Activated CD8-positive, alpha-beta T cell treated with anti-CD3 and anti-CD28 coated beads for 36 hours (primary cell): Measurements from ENCODE around the gene RPS6KA3. TPM values are rescaled to one million over a fixed set of nuclear protein-coding genes. Genes with fewer than 3 reads are reported as not detected.

Experiments used
- ATAC-seq: fragments of 200-7000 bp; cut with Tn5 transposase; one replicate; pipeline ENCODE4 v1.10.0; 2021; ENCODE audit warnings: mild to moderate bottlenecking, moderate library complexity
- CTCF ChIA-PET: fragments of 350-600 bp; sonication (Branson Sonifier 250); formaldehyde crosslinking; loops from one replicate; lab custom pipeline; 2021; ENCODE audit warnings: antibody characterized with exemption; lab: Charles Lee
- POLR2A ChIA-PET: fragments of 350-600 bp; sonication (Branson Sonifier 250); formaldehyde crosslinking; loops from one replicate; lab custom pipeline; 2021; ENCODE audit warnings: antibody characterized with exemption; lab: Charles Lee
- DNase-seq: peaks from one replicate; pipeline ENCODE4 v3.0.0-alpha.2; 2020
- H3K27ac Mint-ChIP-seq: one replicate; pipeline ENCODE4 v1.8.0; 2021; ENCODE audit warnings: mild to moderate bottlenecking, mixed read lengths
- H3K27me3 Mint-ChIP-seq: one replicate; pipeline ENCODE4 v1.8.0; 2021; ENCODE audit warnings: mixed read lengths
- H3K36me3 Mint-ChIP-seq: one replicate; pipeline ENCODE4 v1.8.0; 2021; ENCODE audit warnings: low read depth, mixed read lengths
- H3K4me1 Mint-ChIP-seq: one replicate; pipeline ENCODE4 v1.8.0; 2021; ENCODE audit warnings: low read depth, mixed read lengths
- H3K4me3 Mint-ChIP-seq: one replicate; pipeline ENCODE4 v1.8.0; 2021; ENCODE audit warnings: mild to moderate bottlenecking, moderate library complexity, mixed read lengths
- H3K9me3 Mint-ChIP-seq: one replicate; pipeline ENCODE4 v1.8.0; 2021; ENCODE audit warnings: mixed read lengths
- intact Hi-C: fragments of 100-400 bp; cut with micrococcal nuclease; formaldehyde crosslinking; loops from one replicate; pipeline ENCODE4 v1.10.0; 2022
- total RNA-seq, 2 experiments: library from RNA; stranded (reverse); gene quantifications; one replicate each; pipeline ENCODE4 v1.2.3, GENCODE V29; 2021
- TF ChIP-seq, protein P1 (sequence below): fragments of 200-600 bp; IDR thresholded peaks from one replicate; pipeline ENCODE4 v1.8.0; 2022; ENCODE audit warnings: antibody characterized with exemption, mild to moderate bottlenecking

The RPS6KA3 gene
- total RNA-seq, 2 experiments from 2014 or later: 52.6 to 56.9 TPM

DNA sequence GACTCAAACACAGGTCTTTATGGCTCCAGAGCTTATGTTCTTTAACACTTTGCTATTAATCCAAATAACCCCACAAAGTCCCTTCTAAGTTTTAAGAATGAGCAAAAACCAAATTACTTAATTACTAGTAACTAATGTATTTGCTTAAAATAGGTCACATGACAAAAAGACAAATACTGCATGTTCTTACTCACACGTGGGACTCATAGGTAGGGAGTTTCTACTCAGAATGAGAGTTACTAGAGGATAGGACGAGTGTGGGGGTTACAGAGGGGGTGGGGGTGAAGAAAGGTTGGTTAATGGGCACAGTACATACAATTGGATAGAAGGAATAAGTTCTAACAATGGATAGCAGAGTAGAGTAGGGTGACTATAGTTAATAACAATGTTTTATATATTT lies 5.8 kb downstream of the RPS6KA3 start:
- no peak for ATAC-seq
- Mint-ChIP-seq H3K27ac (peak overlapping the region; percentile 57), H3K27me3 (no peaks in the 10 kb centered on the region), H3K4me3 (no peak overlapping the region), H3K4me1 (peaks cover 50% of the 10 kb centered on the region), H3K36me3 (peaks cover 13% of the 10 kb centered on the region), H3K9me3 (no peaks in the 10 kb centered on the region)
- CTCF ChIA-PET: no interaction called here
- intact Hi-C loops: loop anchor here (10.0 kb wide), 1 partner anchor 154 kb away; no protein-coding TSS in a partner anchor
- TF ChIP-seq, protein P1, sequence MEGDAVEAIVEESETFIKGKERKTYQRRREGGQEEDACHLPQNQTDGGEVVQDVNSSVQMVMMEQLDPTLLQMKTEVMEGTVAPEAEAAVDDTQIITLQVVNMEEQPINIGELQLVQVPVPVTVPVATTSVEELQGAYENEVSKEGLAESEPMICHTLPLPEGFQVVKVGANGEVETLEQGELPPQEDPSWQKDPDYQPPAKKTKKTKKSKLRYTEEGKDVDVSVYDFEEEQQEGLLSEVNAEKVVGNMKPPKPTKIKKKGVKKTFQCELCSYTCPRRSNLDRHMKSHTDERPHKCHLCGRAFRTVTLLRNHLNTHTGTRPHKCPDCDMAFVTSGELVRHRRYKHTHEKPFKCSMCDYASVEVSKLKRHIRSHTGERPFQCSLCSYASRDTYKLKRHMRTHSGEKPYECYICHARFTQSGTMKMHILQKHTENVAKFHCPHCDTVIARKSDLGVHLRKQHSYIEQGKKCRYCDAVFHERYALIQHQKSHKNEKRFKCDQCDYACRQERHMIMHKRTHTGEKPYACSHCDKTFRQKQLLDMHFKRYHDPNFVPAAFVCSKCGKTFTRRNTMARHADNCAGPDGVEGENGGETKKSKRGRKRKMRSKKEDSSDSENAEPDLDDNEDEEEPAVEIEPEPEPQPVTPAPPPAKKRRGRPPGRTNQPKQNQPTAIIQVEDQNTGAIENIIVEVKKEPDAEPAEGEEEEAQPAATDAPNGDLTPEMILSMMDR: no peak
- DNase-seq: peak; percentile 4
- POLR2A ChIA-PET: no interaction called here

DNA sequence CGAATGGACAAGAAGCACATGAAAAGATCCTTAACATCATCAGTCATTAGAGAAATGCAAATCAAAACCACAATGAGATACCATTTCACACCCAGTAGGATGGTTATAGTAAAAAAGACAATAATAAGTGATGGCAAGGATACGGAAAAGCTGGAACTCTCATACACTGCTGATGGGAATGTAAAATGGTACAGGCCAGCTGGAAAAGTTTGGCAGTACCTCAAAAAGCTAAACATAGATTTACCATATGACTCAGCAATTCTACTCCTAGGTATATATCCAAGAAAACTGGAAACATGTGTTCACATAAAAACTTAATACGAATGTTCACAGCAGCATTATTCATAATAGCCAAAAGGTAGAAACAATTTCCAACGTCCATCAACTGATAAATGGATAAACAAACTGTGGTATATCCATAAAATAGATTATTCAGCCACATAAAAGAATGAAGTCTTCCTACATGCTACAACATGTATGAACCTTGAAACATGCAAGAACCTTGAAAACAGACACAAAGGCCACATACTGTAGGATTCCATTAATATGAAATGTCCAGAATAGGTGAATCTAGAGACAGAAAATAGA lies 11.9 kb downstream of the RPS6KA3 start:
- intact Hi-C loops: loop anchor here (10.0 kb wide), 2 partner anchors 110 to 120 kb away; partner anchors contain the start of gene EIF1AX
- no peak for DNase-seq
- no peak overlapping the region for H3K4me3 Mint-ChIP-seq
- POLR2A ChIA-PET: interaction anchor here (0.9 to 1.0 kb wide), 2 partner anchors 11 to 192 kb away, joined by 3 to 4 read pairs; no protein-coding TSS in a partner anchor
- H3K9me3 Mint-ChIP-seq: no peaks in the 10 kb centered on the region
- TF ChIP-seq, protein P1: no peak
- H3K27ac Mint-ChIP-seq: peak overlapping the region; percentile 59
- CTCF ChIA-PET: interaction anchor here (0.9 kb wide), 1 partner anchor 261 kb away, joined by 3 read pairs; no protein-coding TSS in a partner anchor
- H3K27me3 Mint-ChIP-seq: no peaks in the 10 kb centered on the region
- no peak for ATAC-seq
- H3K4me1 Mint-ChIP-seq: peaks cover 56% of the 10 kb centered on the region
- peaks cover 27% of the 10 kb centered on the region for H3K36me3 Mint-ChIP-seq

DNA sequence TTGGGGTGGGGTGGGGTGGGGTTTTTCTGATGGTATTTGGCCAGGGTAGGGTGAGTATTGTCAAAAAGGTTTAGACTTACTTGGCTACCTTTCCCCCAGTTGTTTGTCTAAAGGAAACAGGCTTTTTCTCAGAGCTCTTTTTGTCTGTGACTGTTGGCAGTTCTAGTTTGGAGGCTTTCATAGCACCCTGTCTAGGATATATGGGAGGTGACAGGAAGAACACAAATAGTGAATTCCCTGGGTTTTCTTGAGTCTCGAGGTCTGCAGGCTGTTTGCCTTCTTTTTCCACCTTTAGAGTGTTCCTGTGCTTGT lies 13.5 kb downstream of the RPS6KA3 start:
- no peak overlapping the region for H3K4me3 Mint-ChIP-seq
- DNase-seq (no peak), ATAC-seq (no peak)
- TF ChIP-seq, protein P1: no peak
- peaks cover 28% of the 10 kb centered on the region for H3K36me3 Mint-ChIP-seq
- POLR2A ChIA-PET: interaction anchor here (0.6 to 1.3 kb wide), 5 partner anchors 101 to 263 kb away, joined by 3 to 4 read pairs (median 3); no protein-coding TSS in a partner anchor
- peaks cover 55% of the 10 kb centered on the region for H3K4me1 Mint-ChIP-seq
- no peaks in the 10 kb centered on the region for H3K27me3 Mint-ChIP-seq
- CTCF ChIA-PET: interaction anchor here (1.0 to 1.7 kb wide), 13 partner anchors 11 to 274 kb away, joined by 3 to 15 read pairs (median 4); no protein-coding TSS in a partner anchor
- H3K27ac Mint-ChIP-seq: peak overlapping the region; percentile 59
- no peaks in the 10 kb centered on the region for H3K9me3 Mint-ChIP-seq
- intact Hi-C loops: loop anchor here (2.0 to 10.0 kb wide), 3 partner anchors 108 to 190 kb away; partner anchors contain the start of gene EIF1AX

- intact Hi-C loops: loop anchor here (2.0 to 10.0 kb wide), 3 partner anchors 108 to 190 kb away; partner anchors contain the start of gene EIF1AX
- H3K4me1 Mint-ChIP-seq: peaks cover 53% of the 10 kb centered on the region
- DNase-seq (peak; percentile 72), ATAC-seq (peak; percentile 86)
- H3K36me3 Mint-ChIP-seq: peaks cover 28% of the 10 kb centered on the region
- peak overlapping the region; percentile 84 for H3K27ac Mint-ChIP-seq
- TF ChIP-seq, protein P1: peak; percentile 56
- H3K9me3 Mint-ChIP-seq: no peaks in the 10 kb centered on the region
- ChIA-PET CTCF (interaction anchor here (0.6 to 1.7 kb wide), 16 partner anchors 8 to 277 kb away, joined by 3 to 15 read pairs (median 4); no protein-coding TSS in a partner anchor), POLR2A (interaction anchor here (0.6 to 1.3 kb wide), 5 partner anchors 101 to 263 kb away, joined by 3 to 4 read pairs (median 3); no protein-coding TSS in a partner anchor)
- no peak overlapping the region for H3K4me3 Mint-ChIP-seq
- H3K27me3 Mint-ChIP-seq: no peaks in the 10 kb centered on the region
Measured at GRCh38 chrX:20252381-20253231, 14.1 kb downstream of the RPS6KA3 start.
